ENCODE measurements around the gene C11orf68. TPM values are rescaled to one million over a fixed set of nuclear protein-coding genes. Genes with fewer than 3 reads are reported as not detected.

C11orf68 gene
- total and polyA plus RNA-seq, 9 of the 15 experiments (the other 6 are each of a cell fraction or from before 2014, with no cell fraction given) = 3.6 to 35.9 (median 12.8) TPM

- no peak for TF ChIP-seq TFE3 (CRISPR knock-in tag; IDR thresholded peaks at IDR 0.05)
- no peak for TF ChIP-seq LEF1 (IDR thresholded peaks at IDR 0.05)
- TF ChIP-seq CGGBP1 (CRISPR knock-in tag; IDR thresholded peaks at IDR 0.05) = no peak
- no peak for TF ChIP-seq ZNF316 (IDR thresholded peaks at IDR 0.05)
- no peak for TF ChIP-seq TCF15 (CRISPR knock-in tag; IDR thresholded peaks at IDR 0.05)
- TF ChIP-seq ZNF592 (IDR thresholded peaks at IDR 0.05) = peak; percentile 74
- TF ChIP-seq ZNF589 (CRISPR knock-in tag; IDR thresholded peaks at IDR 0.05; ENCODE audit: low read depth) = 0 out of 2 replicates have a peak, but pooled peaks have one; percentile 41
- peak in 1 of 3 experiments; percentile 46; a peak in 2 of 6 replicates for TF ChIP-seq ZBTB11 (CRISPR knock-in tag; IDR thresholded peaks at IDR 0.05)
- no peak for TF ChIP-seq ZNF184 (CRISPR knock-in tag; IDR thresholded peaks at IDR 0.05)
- peak; percentile 95 for TF ChIP-seq RB1 (IDR thresholded peaks at IDR 0.05; ENCODE audit: low read depth)
Measured at GRCh38 chr11:65911682-65912568, 6.9 kb downstream of the C11orf68 start (continued).
